Activated T-helper 1 cell treated with anti-CD3 and anti-CD28 coated beads, Interleukin-2, amount 50 U/mL, for 16 hours (primary cell): ENCODE results near the gene NRIP3.

Source experiments
- DNase-seq, 2 donors: peaks; one replicate each; pipeline ENCODE4 v3.0.0-alpha.2; 2020; ENCODE audit warnings: low read depth in 1 of 2, low spot score in 1 of 2

Gene NRIP3

DNA sequence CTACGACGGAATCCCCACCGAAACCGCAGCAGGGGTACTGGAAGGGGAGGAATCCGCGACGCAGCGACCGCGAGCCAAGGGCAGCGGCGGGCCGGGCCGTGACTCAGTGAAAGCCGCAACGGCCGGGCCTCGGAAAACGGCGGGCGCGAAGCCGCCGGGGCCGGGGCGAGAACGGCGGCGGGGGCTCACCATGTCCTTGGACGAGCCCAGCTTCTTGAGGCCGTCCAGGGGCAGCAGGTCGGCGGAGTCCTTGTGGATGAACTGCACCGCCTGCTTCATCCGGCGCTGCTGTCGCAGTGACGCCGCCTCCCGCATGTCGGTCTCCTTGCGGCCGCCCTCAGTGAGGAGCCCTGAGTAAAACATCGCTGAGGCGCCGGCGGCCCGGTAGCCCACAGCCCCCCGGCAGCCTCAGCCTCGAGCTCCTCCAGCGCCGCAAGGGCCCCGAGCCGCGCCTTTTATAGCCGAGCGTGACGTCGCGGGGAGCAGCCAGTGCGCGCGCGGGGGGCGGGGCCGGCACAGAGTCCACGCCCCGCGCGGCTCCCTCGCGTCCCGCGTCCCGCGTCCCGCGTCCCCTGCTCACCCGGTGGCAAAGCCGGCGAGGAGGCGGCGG lies at the start of gene NRIP3:
Gene NRIP3, minus strand, starts transcription at position 429 of the 610 bp plus-strand sequence. Its CDS starts 66 bp downstream, at position 363.
- DNase-seq: peak; percentile 48 to 64

DNA sequence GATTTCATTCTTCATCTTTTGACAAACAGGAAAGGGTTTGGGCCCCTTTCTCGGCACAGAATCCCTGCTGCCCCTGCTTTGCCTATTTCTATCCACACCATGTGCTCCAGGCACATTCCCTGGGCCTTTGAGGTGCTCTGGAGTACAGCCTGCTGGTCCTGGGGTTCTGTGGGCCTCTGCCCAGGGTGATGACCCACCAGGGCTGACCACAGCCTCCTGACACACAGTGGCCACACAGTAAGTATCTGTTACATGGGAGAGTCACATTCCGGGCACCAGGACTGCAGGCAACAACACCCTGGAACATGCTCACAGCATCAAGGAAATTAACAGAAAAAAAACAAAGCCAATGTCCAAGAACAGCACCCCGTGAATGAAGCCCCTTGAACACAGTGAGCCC lies 48.5 kb upstream of the NRIP3 start:
- DNase-seq: no peak

DNA sequence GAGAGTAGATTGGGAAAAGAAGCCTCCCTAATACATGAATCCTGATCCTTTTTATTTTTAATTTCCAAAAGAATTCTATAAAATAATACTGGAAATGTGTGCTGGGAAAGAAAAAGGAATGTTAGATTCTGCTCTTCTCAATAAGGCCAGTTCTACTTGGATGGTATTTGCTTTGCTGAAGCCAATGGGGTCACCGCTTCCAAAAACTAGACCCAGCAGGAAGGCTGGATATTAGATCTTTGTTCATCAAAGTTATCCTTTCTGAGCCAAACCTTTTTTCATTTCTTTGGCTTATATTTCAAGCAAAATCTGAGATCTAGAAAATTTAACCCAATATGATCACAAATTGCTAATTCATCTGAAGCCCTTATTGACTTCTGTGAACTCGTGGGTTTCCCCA lies 46.2 kb upstream of the NRIP3 start:
- DNase-seq: no peak

DNA sequence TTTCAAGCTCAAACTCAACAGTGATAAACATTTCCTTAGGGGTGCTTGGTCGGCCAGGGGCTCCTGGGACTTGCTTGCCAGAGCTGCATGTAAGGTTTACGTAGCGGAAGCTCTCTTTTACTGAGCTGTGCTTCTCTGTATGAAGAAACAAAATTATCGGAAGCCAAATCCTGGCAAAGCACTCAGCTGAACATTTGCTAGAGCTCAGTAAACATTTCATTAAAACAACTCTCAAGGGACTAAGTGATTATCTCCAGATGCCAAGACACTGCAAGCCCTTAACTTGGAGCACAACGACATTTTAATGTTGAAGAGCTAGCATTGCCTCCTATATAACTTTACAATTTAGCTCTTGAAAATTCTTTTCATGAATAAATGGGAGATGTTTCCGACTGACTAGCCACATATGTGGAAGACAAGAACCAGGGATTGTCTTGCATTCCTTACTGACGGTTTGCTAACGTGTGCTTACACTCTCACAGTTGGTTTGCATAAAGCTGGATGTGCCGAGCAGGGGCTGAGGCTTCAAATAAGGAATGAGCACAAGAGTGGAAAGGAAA lies 44.2 kb upstream of the NRIP3 start:
- no peak for DNase-seq

DNA sequence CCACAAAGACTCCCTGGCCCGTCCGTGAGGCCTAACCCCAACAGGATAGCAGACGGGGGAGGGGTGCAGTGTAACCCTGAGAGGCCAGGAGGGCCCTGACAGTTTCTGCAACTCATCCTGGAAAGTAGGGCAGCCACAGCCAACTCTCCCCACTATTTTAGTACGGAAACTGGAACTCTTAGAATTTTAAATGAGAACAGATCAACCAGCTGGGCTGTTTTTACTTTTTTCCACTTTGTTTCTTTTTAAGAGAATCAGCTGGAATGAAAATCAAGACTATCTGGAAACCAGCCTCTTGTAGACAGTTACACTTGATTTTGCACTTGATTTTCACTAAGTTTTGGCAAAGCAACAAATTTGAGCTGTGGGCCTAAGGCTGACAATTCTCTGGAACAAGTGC lies 42.7 kb upstream of the NRIP3 start:
- DNase-seq: no peak

DNA sequence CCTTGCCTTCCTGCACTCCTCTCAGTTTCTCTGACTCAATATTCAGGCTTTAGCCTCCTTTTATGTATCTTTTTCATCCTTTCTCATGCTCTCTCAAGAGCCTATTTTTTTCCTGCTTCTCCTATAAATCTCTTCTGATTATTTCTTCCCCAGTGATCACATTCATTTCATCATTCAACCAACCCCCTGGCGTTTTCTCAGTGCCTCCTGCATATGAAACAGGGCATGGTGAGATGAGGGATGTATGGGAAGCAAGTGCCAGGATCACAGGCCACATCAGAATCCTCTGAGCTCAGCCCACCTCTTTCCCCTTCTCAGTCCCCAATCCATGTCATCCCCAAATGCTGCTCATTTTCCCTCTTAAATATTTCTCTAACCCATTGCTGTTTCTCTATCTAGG lies 38.7 kb upstream of the NRIP3 start:
- DNase-seq: no peak

DNA sequence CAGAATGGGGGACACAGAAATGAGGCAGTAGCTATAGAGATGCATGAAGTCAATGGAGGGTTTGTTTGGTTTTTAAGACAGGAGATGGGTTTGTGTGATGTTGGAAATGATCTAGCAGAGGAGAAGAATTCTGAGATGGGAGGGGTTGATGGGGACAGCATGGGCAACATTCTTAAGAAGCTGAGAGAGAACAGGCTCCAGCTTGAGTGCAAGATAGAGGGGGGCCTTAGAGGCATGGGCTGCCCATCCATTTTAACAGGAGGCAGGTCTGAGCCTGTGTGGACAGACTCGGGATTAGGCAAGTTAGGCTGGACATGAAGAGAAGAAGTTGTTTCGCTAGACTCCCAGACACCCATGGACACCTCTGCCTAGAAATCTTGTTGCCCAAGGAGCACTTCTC lies 37.9 kb upstream of the NRIP3 start:
- DNase-seq: no peak

DNA sequence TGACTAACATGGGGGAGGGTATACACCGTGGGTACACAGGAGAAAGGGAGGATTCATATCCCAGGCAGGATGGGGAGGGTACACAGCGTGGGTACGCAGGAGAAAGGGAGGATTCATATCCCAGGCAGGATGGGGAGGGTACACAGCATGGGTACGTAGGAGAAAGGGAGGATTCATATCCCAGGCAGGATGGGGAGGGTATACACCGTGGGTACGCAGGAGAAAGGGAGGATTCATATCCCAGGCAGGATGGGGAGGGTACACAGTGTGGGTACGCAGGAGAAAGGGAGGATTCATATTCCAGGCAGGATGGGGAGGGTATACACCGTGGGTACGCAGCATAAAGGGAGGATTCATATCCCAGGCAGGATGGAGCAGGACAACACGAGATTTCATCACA lies 36.6 kb upstream of the NRIP3 start:
- DNase-seq: no peak

DNA sequence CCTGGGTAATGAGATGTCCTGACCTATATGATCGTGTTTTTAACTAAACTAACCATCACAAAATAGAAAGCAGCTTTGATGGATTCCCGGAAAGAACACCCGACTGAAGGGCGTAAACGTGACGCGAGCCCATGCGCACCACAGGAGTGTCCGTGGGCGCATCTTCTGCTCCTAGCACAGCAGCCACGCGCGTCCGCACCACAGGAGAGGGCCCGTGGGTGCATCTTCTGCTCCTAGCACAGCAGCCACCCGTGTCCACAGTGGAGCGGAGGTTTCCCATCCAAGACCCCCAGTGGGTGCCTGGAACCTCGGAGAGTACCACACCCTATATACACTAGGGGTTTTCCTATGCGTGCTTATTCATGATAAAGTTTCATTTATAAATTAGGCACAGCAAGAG lies 36.1 kb upstream of the NRIP3 start:
- DNase-seq: no peak

DNA sequence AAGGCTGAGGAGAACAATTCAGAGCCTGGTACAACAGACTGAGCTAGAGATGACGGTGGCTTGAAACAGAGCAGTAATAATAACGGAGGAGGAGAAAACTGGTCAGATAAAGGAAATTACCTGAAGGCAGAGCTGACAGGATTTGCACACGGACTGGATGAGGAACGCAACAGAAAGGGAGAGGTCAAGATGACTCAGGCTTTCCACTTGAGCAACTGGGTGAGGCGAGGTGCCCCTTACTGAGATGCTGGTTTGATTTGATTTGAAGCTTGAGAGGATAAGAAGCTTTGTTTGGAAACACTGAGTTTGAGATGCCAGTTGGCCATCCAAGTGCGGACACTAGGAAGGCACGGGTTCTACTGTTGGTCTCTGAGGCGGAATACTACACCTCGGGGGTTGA lies 35.4 kb upstream of the NRIP3 start:
- DNase-seq: no peak

DNA sequence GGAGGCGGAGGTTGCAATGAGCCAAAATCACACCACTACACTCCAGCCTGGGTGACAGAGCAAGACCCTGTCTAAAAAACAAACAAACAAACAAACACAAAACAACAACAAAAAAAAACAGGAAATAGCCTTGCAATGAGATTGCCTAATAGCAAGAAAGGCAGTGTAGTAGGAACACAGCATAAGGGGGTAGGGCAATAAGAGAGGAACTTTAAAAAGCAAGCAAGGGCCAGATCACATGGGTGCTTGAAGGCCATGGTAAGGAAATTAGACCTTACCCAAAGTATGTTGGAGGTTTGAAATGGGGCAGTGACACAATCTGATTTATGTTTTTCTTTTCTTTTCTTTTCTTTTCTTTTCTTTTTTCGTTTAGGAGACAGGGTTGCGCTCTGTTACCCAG lies 34.7 kb upstream of the NRIP3 start:
- no peak for DNase-seq

DNA sequence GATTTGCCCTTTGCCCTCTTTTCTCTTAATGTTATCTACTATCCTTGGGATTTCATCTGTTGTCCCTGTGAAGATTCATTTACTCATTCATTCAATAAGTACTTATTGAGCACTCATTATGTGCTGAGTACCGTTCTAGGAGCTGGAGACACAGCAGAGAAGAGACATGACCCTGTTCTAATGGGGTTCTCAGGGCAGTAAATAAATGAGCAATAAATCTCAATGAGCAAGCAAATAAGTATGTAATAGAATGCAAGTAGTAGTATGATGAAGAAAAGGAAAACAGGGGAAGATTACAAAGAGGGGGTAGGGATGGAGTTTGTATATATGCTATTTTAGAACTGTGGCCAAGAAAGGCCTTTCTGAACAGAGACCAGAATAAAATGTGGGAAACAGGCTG lies 34.2 kb upstream of the NRIP3 start:
- no peak for DNase-seq

DNA sequence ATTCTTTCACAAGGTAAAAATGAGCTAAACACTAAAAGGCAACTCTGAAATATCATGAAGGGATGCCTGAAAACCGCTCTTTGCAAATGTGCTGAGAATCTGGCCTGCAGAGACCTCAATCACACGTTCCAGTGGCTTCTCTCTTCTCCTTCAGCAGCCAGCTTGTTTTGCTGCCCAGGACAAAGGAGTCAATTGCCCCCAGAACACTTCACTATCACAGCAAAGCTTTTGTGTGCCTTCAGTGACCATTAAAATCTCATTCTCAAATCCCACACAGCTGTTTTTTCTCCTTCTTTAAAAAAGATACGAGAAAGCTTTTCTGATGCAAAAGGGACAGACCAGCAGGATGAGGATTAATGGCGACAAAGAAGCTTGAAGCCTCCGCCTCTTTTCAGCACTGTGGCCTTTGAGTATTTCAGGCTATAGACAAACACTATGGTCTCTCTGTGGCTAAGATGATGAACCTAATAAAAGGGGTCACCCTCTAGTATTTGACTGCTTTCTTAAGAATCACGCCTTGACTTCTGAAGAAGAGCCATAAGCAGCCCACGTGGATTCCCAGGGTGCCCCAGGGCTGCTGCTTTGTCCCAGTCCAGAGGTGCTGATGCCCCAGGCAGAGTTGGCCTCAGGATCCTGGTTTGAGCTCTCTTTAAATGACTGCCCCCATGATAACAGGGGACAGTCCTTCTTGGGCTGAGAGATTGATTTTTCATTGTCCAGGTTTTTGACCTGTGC lies 33.4 kb upstream of the NRIP3 start:
- no peak for DNase-seq

DNA sequence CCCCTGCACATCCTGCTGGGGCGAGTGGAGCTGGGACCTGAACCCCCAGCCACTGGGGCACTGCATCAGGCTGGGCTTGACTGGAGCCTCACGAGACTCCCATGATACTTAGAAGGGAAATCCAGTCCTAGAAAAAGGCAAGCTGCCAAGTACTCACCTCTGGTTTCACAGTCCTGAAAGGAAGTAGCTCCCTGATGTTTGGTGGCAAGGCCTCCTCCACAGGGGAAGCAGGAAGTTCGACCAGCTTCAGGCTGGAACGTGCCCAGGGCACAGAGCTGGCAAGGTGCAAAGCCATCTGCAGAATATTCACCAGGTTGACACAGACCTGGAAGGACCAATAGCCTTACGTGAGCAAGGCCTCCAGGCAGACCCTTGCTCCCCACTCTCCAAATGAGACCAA lies 26.8 kb upstream of the NRIP3 start:
- DNase-seq: no peak

DNA sequence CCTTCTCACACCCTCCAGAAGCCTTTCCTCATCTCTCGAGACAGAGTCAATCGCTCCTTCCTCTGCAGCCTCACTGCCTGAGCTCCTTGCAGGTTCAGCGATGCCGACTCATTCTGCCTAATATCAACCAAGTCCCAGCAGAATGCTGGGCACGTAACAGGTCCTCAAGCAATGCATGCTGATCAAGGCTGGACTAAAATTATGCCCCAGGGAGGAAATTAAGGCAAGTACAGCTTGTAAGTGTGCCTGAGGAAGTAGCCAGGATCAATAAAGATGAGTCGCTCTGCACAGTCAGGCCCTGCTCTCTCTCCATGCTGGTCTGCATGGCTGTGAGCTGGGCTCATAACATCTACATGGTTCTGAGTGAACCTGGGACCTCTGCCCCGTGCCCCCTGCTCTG lies 25.6 kb upstream of the NRIP3 start:
- no peak for DNase-seq

DNA sequence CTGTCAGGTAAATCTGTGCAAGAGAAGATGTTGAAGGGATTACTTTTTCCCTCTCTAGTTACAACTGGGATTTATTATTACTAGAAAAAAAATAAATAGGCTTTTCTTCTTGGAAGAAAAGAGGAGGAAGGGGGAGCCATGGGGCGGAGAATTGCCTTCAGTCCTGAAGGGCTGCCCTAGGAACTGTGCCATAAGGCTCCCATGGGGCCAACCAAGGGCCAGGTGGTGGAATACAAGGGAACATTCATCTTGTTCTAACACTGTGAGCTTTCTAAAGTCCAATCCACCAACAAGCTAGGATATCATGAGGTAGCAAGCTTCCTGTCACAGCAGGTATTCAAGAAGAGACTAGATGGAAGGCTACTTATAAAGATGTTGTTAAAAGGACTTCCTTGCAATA lies 24.8 kb upstream of the NRIP3 start:
- DNase-seq: no peak

DNA sequence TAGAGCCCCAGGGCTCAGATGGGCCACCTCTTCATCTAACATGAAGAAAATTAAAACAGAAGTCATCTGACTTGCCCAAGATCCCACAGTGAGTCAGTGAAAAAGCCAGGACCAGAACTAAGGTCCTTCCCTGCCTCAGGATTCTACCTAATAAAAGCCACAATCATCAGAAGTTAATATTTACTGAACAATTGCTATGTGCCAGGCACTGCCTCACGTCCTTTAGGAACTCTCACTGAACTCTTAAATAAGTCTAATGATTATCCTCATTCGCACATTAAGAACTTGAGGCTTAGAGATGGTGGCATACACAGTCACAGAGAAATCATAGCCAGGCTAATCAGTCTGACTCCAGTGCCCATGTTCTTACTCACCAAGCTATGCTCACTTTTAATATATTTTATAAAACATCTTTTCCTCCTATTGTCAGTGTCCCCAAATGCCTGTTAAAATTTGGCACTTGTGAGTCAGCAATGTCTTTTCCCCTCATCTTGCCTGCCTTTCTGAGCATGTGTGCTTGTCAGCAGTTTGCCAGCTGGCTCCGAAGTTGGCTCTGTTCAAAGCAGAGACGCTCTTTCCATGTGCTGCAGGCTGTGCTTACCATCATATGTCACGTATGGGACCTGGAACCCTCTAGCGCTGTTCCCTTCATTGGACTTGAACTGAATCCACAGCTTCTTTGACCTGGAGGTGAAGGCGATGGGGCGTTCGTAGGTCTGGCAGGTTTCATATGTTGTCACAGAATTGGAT lies 21.5 kb upstream of the NRIP3 start:
- DNase-seq: no peak

DNA sequence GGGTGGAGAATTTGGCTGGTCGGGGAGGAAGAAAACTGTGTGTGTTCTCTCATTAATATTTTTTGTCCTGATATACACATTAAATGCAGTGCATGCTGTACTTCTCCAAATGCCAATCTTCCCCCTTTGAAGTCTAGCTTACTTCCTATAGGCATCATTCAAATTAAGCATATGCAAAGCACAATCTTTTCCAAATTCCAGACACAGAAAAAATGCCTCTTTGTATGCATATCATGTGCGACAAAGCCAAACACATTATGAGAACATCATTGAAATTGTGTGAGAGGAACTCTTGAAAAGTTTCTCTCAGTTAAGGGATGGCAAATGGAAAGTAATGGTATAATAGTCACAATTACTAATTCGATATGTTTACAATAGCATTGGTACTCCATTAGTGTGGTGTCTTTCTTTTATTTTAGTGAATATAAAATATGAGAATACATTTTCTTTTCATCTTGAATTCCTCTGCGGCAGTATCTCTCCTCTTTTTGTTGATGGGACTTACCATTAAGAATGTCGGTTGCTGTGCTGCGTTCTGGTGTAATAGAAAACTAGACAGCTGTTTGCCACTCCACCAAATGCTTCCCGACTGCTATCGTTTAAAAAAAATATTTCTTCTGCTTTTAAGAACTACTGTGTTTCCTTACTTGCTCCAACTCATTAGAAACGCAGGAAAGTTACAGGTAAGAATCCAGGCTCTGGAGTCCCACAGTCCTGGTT lies 19.3 kb upstream of the NRIP3 start:
- DNase-seq: no peak

DNA sequence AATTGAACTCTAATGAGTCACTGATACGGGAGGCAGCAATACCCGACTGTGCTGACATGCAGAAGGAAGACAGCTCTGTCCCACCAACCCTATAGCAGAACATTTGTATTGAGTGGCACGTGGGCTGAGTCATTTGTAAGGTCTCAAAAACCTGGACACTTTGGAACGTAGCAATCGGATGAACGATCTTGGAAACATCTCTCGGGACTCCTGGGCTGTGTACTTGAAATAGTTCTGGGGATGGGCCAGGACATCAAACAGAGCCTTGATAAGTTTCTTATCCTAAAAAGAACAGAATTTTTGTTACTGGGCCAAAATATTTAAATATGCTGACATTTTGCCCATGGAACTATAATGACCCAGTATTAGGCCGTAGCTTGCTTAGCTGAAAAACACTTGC lies 17.1 kb upstream of the NRIP3 start:
- DNase-seq: no peak

DNA sequence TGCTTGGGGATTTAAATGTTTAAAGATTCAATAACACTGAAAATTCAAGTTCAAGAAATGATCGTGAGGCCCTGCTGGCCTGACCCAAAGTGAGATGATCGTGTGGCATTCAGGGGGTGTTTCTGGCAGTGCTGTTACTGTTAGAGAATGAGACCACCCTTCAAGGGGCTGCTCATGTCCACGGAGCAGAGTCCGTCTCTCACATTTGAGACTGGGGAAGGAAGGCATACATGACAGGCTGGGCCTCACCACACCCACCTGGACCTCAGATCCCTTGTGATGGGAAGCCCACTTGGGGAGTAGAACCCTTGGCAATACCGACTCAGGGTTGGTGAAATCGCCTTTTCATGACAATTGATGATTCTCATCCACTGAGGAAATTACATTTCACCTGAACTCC lies 16.1 kb upstream of the NRIP3 start:
- DNase-seq: no peak

DNA sequence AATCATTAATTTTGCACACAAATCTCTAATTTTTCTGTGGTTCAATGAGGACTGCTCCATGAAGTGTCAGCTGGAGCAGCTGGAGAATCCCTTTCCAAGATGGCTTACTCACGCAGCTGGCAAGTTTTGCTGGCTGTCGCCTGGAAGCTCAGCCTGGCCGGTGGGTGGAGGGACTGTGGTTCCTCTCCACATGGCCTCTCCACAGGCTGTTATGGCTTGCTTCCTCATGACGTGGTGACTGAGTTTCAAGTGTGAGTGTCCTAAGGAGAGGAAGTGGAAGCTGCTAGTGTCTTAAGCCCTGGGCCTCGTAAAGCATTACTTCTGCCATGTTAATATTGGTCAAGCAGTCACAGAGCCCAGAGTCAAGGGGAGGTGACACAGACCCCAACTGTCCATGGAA lies 14.0 kb upstream of the NRIP3 start:
- DNase-seq: no peak
